Ascending aorta (tissue), 2 donors: ENCODE results near the gene IFITM2. TPM values are rescaled to one million over a fixed set of nuclear protein-coding genes. Genes with fewer than 3 reads are reported as not detected.
"Not testable (repeated sequence)": the region's sequence is repeated elsewhere in the genome, so short reads cannot be mapped to it uniquely, and the experiment has no call there.

Source experiments
- DNase-seq, 2 donors: peaks; one replicate each; pipeline ENCODE4 v3.0.0-alpha.2; 2019; ENCODE audit warnings: low spot score in 2 of 2
- H3K27ac ChIP-seq, 2 donors: fragments of 200-600 bp; sonication (generic); one replicate each; pipeline ENCODE4 v1.5.1; 2016 to 2017; ENCODE audit warnings: mild to moderate bottlenecking in 1 of 2
- H3K27me3 ChIP-seq: fragments of 200-600 bp; sonication (generic); one replicate; pipeline ENCODE4 v1.5.1; 2017
- H3K36me3 ChIP-seq, 2 donors: fragments of 200-600 bp; sonication (generic); one replicate each; pipeline ENCODE4 v1.5.1; 2016
- H3K4me1 ChIP-seq, 2 donors: fragments of 200-600 bp; sonication (generic); one replicate each; pipeline ENCODE4 v1.5.1; 2016 to 2017; ENCODE audit warnings: mild to moderate bottlenecking in 1 of 2
- H3K4me3 ChIP-seq, 2 donors: fragments of 200-600 bp; sonication (generic); one replicate each; pipeline ENCODE4 v1.5.1; 2016 to 2017; ENCODE audit warnings: mild to moderate bottlenecking in 1 of 2
- H3K9me3 ChIP-seq, 2 donors: fragments of 200-600 bp; sonication (generic); one replicate each; pipeline ENCODE4 v1.5.1; 2016
- intact Hi-C: fragments of 100-400 bp; cut with DNase I; formaldehyde crosslinking; loops from one replicate; pipeline ENCODE4 v1.15.1; 2023
- total RNA-seq: library from RNA; depleted of rRNA; stranded (reverse); fragments of >200 nt; gene quantifications from one replicate; pipeline ENCODE4 v1.1.0, GENCODE V29; 2016
- TF ChIP-seq, protein P1 (sequence below), 3 experiments: fragments of 200-600 bp in 2 of 3; fragments of 450-650 bp in 1 of 3; sonication (generic) in 2 of 3; IDR thresholded peaks; one replicate each; pipeline ENCODE4 v1.5.1; 2016 to 2019; ENCODE audit warnings: antibody characterized with exemption in 3 of 3, mild to moderate bottlenecking in 1 of 3, moderate library complexity in 1 of 3

The IFITM2 gene
- 1,131 TPM for total RNA-seq

DNA sequence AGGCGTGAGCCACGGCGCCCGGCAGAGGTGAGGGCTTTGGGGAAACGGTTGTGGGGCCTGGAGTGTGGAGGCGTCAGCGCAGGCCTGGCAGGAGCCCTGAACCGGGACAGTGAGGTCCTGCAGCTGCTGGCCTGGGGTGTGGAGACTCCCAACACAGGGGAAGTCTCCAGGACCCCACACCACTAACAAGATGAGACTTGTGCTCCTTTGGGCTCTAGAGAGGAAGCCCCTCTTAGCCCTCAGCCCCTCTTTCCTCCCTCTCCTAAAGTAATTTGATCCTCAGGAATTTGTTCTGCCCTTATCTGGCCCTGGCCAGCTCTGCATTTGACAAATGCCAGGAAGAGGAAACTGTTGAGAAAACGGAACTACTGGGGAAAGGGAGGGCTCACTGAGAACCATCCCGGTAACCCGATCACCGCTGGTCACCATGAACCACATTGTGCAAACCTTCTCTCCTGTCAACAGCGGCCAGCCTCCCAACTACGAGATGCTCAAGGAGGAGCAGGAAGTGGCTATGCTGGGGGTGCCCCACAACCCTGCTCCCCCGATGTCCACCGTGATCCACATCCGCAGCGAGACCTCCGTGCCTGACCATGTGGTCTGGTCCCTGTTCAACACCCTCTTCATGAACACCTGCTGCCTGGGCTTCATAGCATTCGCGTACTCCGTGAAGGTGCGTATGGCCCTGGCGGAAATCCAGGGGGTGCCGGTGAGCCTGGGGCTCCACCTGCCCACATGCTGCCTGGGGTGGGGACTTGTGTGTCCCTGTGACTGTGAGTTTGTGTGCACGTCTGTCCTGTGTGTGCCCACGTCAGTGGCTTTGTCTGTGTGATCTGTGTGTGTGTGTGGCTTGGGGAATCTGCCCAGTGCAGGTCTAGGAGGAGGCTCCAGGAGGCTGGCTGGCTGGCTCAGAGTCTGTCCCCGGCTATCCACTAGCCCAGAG lies at the start of gene IFITM2:
IFITM2 (plus strand) TSS at position 51 of the 943 bp plus-strand sequence; CDS start at position 428, 377 bp downstream.
- Histone ChIP-seq H3K4me1 (peaks cover 7 to 38% of the 10 kb centered on the region in 2 donors), H3K27ac (peak within 1 kb of the TSS; percentile 70 to 86), H3K4me3 (peak within 1 kb of the TSS; percentile 61 to 62)
- intact Hi-C loops = loop anchor here (1.0 to 5.0 kb wide), 5 partner anchors 47 to 199 kb away; partner anchors contain the start of genes BET1L, PSMD13, RIC8A and RNH1
- peak; percentile 48 to 90 for DNase-seq
- H3K36me3 ChIP-seq, H3K9me3 ChIP-seq, H3K27me3 ChIP-seq: not testable (repeated sequence)
- TF ChIP-seq, protein P1, sequence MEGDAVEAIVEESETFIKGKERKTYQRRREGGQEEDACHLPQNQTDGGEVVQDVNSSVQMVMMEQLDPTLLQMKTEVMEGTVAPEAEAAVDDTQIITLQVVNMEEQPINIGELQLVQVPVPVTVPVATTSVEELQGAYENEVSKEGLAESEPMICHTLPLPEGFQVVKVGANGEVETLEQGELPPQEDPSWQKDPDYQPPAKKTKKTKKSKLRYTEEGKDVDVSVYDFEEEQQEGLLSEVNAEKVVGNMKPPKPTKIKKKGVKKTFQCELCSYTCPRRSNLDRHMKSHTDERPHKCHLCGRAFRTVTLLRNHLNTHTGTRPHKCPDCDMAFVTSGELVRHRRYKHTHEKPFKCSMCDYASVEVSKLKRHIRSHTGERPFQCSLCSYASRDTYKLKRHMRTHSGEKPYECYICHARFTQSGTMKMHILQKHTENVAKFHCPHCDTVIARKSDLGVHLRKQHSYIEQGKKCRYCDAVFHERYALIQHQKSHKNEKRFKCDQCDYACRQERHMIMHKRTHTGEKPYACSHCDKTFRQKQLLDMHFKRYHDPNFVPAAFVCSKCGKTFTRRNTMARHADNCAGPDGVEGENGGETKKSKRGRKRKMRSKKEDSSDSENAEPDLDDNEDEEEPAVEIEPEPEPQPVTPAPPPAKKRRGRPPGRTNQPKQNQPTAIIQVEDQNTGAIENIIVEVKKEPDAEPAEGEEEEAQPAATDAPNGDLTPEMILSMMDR (IDR thresholded peaks at IDR 0.05) = peak in 1 of 3 experiments; percentile 4

DNA sequence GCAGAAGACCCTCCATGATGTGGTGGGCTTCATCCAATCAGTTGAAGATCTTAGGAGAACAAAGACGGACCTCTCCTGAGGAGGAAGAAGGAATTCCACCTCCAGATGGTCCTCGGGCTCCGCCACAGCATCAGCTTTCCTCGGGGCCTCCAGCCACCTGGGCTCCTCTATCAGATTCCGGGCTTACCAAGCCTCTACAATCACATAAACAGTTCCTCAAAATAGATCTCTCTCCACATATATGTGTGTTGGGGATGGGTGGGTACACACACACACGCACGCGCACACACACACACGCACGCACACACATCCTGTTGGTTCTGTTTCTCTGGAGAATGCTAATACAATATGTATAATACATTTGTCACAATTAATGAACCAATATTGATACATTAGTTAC lies 48.2 kb upstream of the IFITM2 start:
- H3K27me3 ChIP-seq = no peaks in the 10 kb centered on the region
- no peaks in the 10 kb centered on the region for H3K4me1 ChIP-seq
- TF ChIP-seq, protein P1 (IDR thresholded peaks at IDR 0.05) = no peak
- H3K27ac ChIP-seq = no peak overlapping the region
- DNase-seq = no peak
- H3K36me3 ChIP-seq = no peaks in the 10 kb centered on the region
- intact Hi-C loops = no loop called here
- no peaks in the 10 kb centered on the region for H3K9me3 ChIP-seq
- no peak overlapping the region for H3K4me3 ChIP-seq

GRCh38 chr11:261624-262023 lies 46.0 kb upstream of the IFITM2 start:
- Histone ChIP-seq H3K4me3 (no peak overlapping the region), H3K36me3 (no peaks in the 10 kb centered on the region), H3K27ac (no peak overlapping the region), H3K4me1 (no peaks in the 10 kb centered on the region), H3K27me3 (no peaks in the 10 kb centered on the region), H3K9me3 (no peaks in the 10 kb centered on the region)
- intact Hi-C loops = no loop called here
- TF ChIP-seq, protein P1 (IDR thresholded peaks at IDR 0.05) = no peak
- DNase-seq = no peak

- DNase-seq = no peak
- H3K4me1 ChIP-seq = no peaks in the 10 kb centered on the region
- no peaks in the 10 kb centered on the region for H3K9me3 ChIP-seq
- no peaks in the 10 kb centered on the region for H3K27me3 ChIP-seq
- H3K4me3 ChIP-seq = no peak overlapping the region
- intact Hi-C loops = no loop called here
- no peaks in the 10 kb centered on the region for H3K36me3 ChIP-seq
- TF ChIP-seq, protein P1 (IDR thresholded peaks at IDR 0.05) = no peak
- H3K27ac ChIP-seq = no peak overlapping the region
Measured at GRCh38 chr11:266676-267439, 40.8 kb upstream of the IFITM2 start.

DNA sequence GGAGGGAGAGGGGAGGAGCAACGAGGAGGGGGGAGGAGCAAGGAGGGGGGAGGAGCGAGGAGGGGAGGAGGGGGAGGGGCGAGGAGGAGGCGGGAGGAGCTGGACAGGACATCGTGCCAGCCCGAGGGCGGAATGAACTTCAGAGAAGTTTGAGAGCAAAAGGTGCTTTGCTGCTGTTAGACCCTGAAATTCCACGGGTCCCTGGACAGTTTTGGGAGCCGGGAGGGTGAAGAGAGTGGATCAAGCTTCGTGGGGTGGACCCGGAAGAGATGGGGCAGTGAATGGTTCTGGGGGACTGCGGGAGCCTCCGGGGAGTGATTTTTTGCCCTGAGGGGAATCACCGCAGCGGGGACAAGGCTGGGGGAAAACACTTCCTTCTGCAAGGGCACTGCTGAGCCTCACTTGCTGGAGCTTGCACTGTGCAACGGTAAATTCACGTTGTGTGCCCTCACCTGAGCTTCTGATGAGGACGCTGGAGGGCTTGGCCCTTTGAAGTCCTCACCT lies 40.1 kb upstream of the IFITM2 start:
- Histone ChIP-seq H3K27me3 (no peaks in the 10 kb centered on the region), H3K4me1 (no peaks in the 10 kb centered on the region), H3K9me3 (no peaks in the 10 kb centered on the region), H3K27ac (peak overlapping the region; percentile 67 to 68), H3K4me3 (peak overlapping the region in 1 of 2 donors; percentile 49), H3K36me3 (no peaks in the 10 kb centered on the region)
- intact Hi-C loops = no loop called here
- TF ChIP-seq, protein P1 (IDR thresholded peaks at IDR 0.05) = no peak
- DNase-seq = no peak

GRCh38 chr11:268716-269145 lies 38.9 kb upstream of the IFITM2 start:
- Histone ChIP-seq H3K4me3 (peak overlapping the region in 1 of 2 donors; percentile 49), H3K27ac (peak overlapping the region; percentile 67 to 68)
- H3K36me3 ChIP-seq, H3K4me1 ChIP-seq, intact Hi-C loops, H3K9me3 ChIP-seq, H3K27me3 ChIP-seq: not testable (repeated sequence)
- DNase-seq = peak; percentile 51 to 84
